Activated naive CD4-positive, alpha-beta T cell treated with anti-CD3 and anti-CD28 coated beads, Interleukin-2, amount 10 ng/mL, durations not matched to agents 7 days and 5 days (primary cell): ENCODE data around the gene BNC2.
"Not testable (repeated sequence)": the region's sequence is repeated elsewhere in the genome, so short reads cannot be mapped to it uniquely, and the experiment has no call there.

Source experiments
- CTCF ChIA-PET: fragments of 350-600 bp; sonication (Branson Sonifier 250); formaldehyde crosslinking; loops from one replicate; lab custom pipeline; 2021; ENCODE audit warnings: antibody characterized with exemption; lab: Charles Lee
- DNase-seq: peaks from one replicate; pipeline ENCODE4 v3.0.0-alpha.2; 2020
- H3K27ac Mint-ChIP-seq: one replicate; pipeline ENCODE4 v1.8.0; 2021; ENCODE audit warnings: mild to moderate bottlenecking, moderate library complexity, mixed read lengths
- H3K27me3 Mint-ChIP-seq: one replicate; pipeline ENCODE4 v1.8.0; 2021; ENCODE audit warnings: mild to moderate bottlenecking, mixed read lengths
- H3K36me3 Mint-ChIP-seq: one replicate; pipeline ENCODE4 v1.8.0; 2021; ENCODE audit warnings: mixed read lengths
- H3K4me1 Mint-ChIP-seq: one replicate; pipeline ENCODE4 v1.8.0; 2021; ENCODE audit warnings: mixed read lengths
- H3K4me3 Mint-ChIP-seq: one replicate; pipeline ENCODE4 v1.8.0; 2021; ENCODE audit warnings: mild to moderate bottlenecking, moderate library complexity, mixed read lengths
- H3K9me3 Mint-ChIP-seq: one replicate; pipeline ENCODE4 v1.8.0; 2021; ENCODE audit warnings: mixed read lengths

BNC2 gene

DNA sequence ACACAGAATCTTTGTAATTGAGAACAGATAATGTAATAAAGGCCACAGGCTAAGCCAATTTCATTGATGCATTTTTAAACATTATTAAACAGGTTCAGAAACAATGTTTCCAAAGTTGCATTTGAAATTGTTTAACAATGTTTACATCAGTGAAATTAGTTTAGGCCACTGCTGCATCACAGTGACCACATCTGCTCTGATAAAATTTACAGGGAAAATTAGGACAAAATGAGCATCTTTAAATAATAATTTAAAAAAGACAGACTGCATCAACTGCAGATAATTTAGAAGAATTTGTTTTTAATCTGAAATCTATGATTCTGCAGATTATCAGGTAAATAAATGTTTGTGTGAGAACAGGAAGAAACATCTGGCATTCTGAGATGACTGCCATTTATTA lies 420.4 kb downstream of the BNC2 start:
- no peak for DNase-seq
- no peaks in the 10 kb centered on the region for H3K4me1 Mint-ChIP-seq
- no peaks in the 10 kb centered on the region for H3K9me3 Mint-ChIP-seq
- H3K27ac Mint-ChIP-seq: no peak overlapping the region
- CTCF ChIA-PET: interaction anchor here (0.7 kb wide), 1 partner anchor 1195 kb away, joined by 3 read pairs; no protein-coding TSS in a partner anchor
- H3K27me3 Mint-ChIP-seq: no peaks in the 10 kb centered on the region
- no peak overlapping the region for H3K4me3 Mint-ChIP-seq
- H3K36me3 Mint-ChIP-seq: no peaks in the 10 kb centered on the region

DNA sequence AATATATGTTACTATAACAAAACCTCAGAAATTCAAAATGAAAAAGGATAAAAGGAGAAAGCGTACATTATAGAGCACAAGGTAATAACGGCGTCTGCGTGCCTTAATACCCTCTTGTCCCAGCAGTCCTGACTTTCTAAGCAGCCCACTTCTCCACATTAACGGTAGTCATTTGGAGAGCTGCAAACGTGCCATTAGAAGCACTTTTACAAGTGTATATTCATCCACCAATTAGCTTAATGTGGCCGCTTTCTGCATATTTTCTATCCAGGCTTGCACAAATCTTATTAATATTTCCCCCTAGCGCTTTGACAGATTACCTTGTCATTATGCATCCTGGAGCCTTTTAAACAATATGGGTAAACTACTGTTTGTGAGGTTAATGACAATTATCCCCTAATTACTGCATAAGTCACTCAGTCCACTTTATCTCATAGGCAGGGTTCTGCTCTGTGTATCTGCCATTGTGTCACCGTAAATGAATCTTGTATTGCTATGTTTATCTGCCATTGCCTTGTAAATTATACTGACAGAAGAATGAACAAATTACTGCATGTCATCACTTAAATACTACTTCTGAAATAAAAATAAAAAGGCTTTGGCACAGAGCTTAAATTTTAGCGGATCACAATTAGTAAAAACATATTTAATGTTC lies 421.3 kb downstream of the BNC2 start:
- Mint-ChIP-seq H3K27me3 (no peaks in the 10 kb centered on the region), H3K4me1 (no peaks in the 10 kb centered on the region), H3K36me3 (no peaks in the 10 kb centered on the region), H3K9me3 (no peaks in the 10 kb centered on the region), H3K4me3 (no peak overlapping the region), H3K27ac (no peak overlapping the region)
- CTCF ChIA-PET: no interaction called here
- no peak for DNase-seq

DNA sequence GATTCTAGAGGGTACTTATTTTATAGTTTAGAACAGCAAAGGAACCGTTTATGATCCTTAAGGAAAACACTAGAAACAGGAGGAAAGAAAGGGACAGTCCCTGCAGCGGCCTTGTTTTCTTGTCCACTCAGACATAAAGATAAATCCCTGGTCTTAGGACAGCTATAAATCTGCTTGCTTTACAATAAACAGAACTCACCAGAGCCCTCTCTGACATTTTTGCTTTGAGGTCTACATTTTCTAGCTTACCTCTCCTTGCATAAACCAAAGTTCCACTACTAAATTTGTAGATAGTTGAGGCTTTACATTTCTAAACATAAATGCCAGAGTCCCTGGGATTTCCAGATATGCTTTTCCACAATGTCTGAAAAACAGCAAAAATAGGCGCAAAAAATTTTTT lies 422.5 kb downstream of the BNC2 start:
- DNase-seq: no peak
- H3K27me3 Mint-ChIP-seq: no peaks in the 10 kb centered on the region
- H3K36me3 Mint-ChIP-seq: no peaks in the 10 kb centered on the region
- no peak overlapping the region for H3K4me3 Mint-ChIP-seq
- CTCF ChIA-PET: no interaction called here
- H3K9me3 Mint-ChIP-seq: no peaks in the 10 kb centered on the region
- H3K27ac Mint-ChIP-seq: no peak overlapping the region
- no peaks in the 10 kb centered on the region for H3K4me1 Mint-ChIP-seq

DNA sequence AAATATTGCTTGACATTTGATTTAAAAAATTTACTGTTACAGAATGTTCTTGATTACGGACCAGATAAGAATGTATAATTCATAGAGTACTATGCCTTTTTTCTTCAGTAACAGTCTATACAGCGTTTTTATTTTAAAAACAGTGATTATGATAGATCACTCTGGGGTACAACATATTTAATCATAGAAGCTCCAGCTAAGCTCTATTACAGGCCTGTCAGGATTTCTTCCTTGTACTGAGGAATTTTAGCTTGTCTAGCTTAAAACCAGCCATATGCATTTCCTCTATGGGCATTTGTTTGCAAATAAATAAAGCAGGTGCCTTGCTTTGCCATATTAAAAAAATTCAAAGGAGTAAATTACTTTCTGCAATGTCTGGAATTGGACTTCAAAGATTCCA lies 423.8 kb downstream of the BNC2 start:
- Mint-ChIP-seq H3K27me3 (no peaks in the 10 kb centered on the region), H3K4me3 (no peak overlapping the region), H3K4me1 (no peaks in the 10 kb centered on the region), H3K9me3 (no peaks in the 10 kb centered on the region), H3K36me3 (no peaks in the 10 kb centered on the region), H3K27ac (no peak overlapping the region)
- DNase-seq: no peak
- CTCF ChIA-PET: no interaction called here

DNA sequence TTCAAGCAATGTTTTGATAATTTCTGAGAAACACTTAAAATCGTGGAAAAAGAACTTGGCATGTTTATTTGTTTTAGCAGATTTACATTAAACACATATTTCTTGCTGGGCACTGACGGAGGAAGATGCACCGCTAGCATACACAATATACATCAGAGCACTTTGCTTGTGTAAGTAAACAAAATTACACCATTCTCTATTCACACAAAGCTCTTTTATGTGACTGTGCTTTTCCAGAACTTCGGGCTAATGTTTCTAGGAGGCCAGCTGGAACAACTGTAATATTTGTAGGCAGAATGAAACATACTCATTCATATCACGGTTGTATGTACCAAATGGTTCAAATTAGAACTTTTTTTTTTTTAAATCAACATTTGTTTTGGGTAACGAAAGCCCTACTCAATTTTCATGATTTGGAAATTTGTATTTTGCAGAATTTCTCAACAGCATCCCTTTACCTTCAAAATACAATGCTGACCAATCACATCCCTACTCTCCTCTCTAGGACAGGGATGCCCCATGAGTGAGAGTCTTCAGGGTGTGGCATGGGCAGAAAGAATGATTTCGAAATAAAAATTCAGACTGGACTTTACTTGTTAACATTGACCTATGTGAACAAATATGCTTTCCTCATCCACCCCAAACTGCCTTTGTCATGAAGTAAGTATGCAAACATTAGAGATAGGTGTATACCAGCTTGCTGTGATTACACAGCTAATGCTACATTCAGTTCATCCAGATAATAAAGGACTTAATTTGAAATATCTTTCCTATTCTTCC lies 425.1 kb downstream of the BNC2 start:
- H3K4me1 Mint-ChIP-seq: no peaks in the 10 kb centered on the region
- no peaks in the 10 kb centered on the region for H3K36me3 Mint-ChIP-seq
- DNase-seq: no peak
- no peak overlapping the region for H3K4me3 Mint-ChIP-seq
- CTCF ChIA-PET: no interaction called here
- H3K9me3 Mint-ChIP-seq: no peaks in the 10 kb centered on the region
- no peak overlapping the region for H3K27ac Mint-ChIP-seq
- no peaks in the 10 kb centered on the region for H3K27me3 Mint-ChIP-seq

DNA sequence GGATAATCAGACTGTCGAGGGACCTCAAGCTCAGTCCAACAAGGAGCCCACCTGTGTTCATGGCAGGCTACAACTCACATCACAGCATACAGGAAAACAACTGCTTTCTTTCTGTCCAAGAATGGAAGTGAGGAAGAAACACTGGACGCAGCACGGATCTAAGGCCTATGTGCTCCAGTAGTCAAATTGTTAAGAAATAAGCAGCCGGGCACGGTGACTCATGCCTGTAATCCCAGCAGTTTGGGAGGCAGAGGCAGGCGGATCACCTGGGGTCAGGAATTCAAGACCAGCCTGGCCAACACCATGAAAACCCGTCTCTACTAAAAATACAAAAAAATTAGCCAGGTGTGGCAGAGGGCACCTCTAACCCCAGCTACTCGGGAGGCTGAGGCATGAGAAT lies 427.8 kb downstream of the BNC2 start:
- H3K4me1 Mint-ChIP-seq: no peaks in the 10 kb centered on the region
- DNase-seq: no peak
- H3K9me3 Mint-ChIP-seq: no peaks in the 10 kb centered on the region
- H3K27ac Mint-ChIP-seq: no peak overlapping the region
- no peaks in the 10 kb centered on the region for H3K27me3 Mint-ChIP-seq
- H3K36me3 Mint-ChIP-seq: no peaks in the 10 kb centered on the region
- no peak overlapping the region for H3K4me3 Mint-ChIP-seq
- CTCF ChIA-PET: no interaction called here

DNA sequence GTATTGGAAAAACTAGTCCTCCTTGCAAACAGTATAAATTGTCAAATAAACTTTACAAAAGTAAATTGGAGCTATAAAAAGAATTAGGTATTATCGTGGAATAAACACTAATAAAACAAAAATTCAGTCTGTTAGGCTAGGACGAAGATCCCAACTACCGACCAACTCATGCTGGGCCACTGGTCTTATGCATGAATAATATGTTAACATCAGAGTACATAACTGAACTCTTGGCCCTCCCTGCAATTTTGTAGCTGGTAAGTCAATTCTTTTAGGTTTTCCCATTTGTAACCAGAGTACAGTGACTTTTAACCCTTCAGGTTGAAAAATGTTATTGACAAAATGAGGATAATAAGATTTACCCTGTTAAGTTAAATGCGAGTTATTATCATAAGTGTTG lies 428.7 kb downstream of the BNC2 start:
- no peak overlapping the region for H3K27ac Mint-ChIP-seq
- no peak overlapping the region for H3K4me3 Mint-ChIP-seq
- H3K27me3 Mint-ChIP-seq: no peaks in the 10 kb centered on the region
- H3K9me3 Mint-ChIP-seq: peaks cover 6% of the 10 kb centered on the region
- H3K4me1 Mint-ChIP-seq: no peaks in the 10 kb centered on the region
- CTCF ChIA-PET: no interaction called here
- H3K36me3 Mint-ChIP-seq: no peaks in the 10 kb centered on the region
- DNase-seq: no peak

DNA sequence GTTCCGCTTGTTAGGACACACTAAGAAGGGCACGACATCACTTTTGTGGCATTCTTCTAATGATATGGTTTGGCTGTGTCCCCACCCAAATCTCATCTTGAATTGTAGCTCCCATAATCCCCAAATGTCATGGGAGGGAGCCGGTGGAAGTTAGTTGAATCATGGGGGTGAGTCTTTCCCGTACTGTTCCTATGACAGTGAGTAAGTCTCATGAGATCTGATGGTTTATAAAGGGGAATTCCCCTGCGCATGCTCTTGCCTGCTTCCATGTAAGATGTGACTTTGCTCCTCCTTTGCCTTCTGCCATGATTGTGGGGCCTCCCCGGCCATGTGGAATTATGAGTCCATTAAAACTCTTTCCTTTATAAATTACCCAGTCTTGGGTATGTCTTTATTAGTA lies 431.6 kb downstream of the BNC2 start:
- H3K36me3 Mint-ChIP-seq, H3K4me3 Mint-ChIP-seq, H3K27me3 Mint-ChIP-seq, DNase-seq, H3K27ac Mint-ChIP-seq, H3K4me1 Mint-ChIP-seq, CTCF ChIA-PET: not testable (repeated sequence)
- peaks cover 14% of the 10 kb centered on the region for H3K9me3 Mint-ChIP-seq

DNA sequence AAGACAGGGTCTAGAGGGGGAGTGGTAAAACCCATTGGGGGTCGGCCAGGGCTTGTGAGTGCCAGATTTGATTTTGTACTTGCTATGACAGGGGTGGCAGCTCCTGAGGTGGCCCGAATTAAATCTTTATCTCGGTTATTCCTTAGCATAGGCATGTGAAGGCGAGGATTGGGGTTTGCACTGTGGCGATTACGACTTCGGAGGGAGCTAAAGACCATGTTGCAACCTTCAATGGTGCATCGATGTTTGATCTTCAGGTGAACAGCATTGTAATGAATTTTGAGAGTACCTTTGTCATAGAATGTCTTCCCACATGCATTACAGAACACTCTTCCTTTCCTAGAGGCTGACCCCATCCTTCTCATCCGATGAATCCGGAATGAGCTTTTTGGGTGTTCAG lies 433.9 kb downstream of the BNC2 start:
- Mint-ChIP-seq H3K27me3 (no peaks in the 10 kb centered on the region), H3K4me3 (no peak overlapping the region), H3K27ac (no peak overlapping the region), H3K36me3 (no peaks in the 10 kb centered on the region), H3K9me3 (peaks cover 14% of the 10 kb centered on the region), H3K4me1 (no peaks in the 10 kb centered on the region)
- CTCF ChIA-PET: interaction anchor here (0.6 kb wide), 1 partner anchor 431 kb away, joined by 3 read pairs; no protein-coding TSS in a partner anchor
- DNase-seq: no peak

DNA sequence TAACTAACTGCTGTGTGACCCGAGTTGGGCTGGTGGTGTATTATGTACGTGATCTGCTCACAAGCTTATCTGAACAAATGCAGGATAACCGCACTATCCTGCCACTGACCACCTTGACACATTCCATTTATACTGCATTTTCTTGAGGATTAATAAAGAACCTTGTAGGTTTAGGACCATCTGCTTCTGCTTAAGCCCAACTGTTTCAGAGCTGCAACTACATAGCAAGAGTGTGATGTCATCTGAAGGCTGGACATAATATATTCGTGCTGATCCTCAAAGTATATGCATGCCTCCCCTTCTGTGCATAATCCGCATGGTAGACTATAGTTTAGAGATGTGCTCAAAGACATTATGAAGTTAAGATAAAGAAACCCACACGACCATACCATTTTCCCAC lies 435.9 kb downstream of the BNC2 start:
- CTCF ChIA-PET: no interaction called here
- H3K4me3 Mint-ChIP-seq: no peak overlapping the region
- H3K27ac Mint-ChIP-seq: no peak overlapping the region
- no peaks in the 10 kb centered on the region for H3K36me3 Mint-ChIP-seq
- no peak for DNase-seq
- H3K27me3 Mint-ChIP-seq: no peaks in the 10 kb centered on the region
- no peaks in the 10 kb centered on the region for H3K4me1 Mint-ChIP-seq
- H3K9me3 Mint-ChIP-seq: peaks cover 14% of the 10 kb centered on the region

DNA sequence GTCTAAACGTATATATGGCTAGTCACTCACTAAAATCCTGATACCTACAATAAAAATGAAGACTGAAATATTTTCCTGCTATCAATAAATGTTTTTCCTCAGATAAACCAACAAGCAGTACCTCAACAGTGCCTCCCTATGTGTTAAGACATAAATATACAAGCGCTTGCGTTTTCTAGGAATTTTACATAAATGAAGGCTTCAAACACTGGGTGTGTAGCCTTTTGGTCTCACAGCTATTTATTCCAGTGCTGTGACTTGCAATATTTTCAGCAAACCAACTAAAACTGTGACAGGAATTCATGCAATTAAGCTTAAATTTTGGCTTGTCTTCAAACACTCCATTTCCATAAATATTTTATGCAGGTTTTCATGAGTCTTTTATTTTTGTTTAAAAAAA lies 437.0 kb downstream of the BNC2 start:
- H3K27ac Mint-ChIP-seq: no peak overlapping the region
- H3K9me3 Mint-ChIP-seq: peaks cover 14% of the 10 kb centered on the region
- H3K27me3 Mint-ChIP-seq: no peaks in the 10 kb centered on the region
- no peak for DNase-seq
- CTCF ChIA-PET: no interaction called here
- H3K4me3 Mint-ChIP-seq: no peak overlapping the region
- no peaks in the 10 kb centered on the region for H3K36me3 Mint-ChIP-seq
- no peaks in the 10 kb centered on the region for H3K4me1 Mint-ChIP-seq

DNA sequence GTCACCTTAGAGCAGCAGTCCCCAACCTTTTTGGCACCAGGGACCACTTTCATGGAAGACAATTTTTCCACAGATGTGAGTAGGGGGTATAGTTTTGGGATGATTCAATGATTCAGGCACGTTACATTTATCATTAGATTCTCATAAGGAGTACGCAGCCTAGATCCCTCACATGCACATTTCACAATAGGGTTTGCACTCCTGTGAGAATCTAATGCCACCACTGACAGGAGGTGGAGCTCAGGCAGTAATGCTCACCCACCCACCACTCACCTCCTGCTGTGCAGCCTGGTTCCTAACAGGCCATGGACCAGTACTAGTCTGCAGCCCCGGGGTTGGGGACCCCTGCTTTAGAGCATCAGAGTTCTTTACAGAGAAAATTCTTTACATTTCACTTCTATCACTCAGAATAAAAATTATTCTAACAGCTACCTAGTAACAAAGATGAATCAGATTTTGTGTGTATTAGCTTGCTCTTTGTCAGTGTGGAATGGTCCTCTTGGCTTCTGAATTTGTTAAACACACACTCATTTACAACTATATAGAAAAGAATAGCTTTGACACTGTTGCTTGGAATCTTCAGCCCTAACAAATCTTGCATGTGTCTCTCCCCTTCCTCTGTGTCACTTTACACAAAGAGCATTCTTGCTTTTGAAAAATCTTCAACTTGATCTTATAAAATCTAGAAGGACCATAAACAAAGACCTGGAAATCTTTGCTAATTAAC lies 438.6 kb downstream of the BNC2 start:
- peaks cover 8% of the 10 kb centered on the region for H3K9me3 Mint-ChIP-seq
- no peak for DNase-seq
- H3K4me3 Mint-ChIP-seq: no peak overlapping the region
- no peaks in the 10 kb centered on the region for H3K4me1 Mint-ChIP-seq
- H3K36me3 Mint-ChIP-seq: no peaks in the 10 kb centered on the region
- no peaks in the 10 kb centered on the region for H3K27me3 Mint-ChIP-seq
- H3K27ac Mint-ChIP-seq: no peak overlapping the region
- CTCF ChIA-PET: no interaction called here

DNA sequence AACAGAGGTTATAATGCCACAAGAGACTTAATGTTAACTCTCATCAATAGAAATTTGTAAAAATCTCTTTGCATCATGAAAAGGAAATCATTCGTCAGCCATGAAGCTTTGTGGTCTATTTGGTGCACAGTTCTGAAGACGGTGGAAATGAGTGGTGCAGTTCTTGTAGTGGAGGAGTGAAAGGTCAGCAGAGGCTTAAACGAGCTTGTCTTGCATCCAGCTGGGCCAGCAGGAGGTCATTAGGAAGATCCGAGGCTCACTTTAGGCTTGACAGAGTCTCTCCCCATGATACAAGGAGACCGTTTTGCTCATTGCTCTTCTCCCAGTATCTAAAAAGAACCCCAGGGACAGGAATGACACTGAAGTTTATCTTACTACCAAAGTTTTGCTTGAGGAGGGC lies 440.8 kb downstream of the BNC2 start:
- no peaks in the 10 kb centered on the region for H3K4me1 Mint-ChIP-seq
- no peaks in the 10 kb centered on the region for H3K9me3 Mint-ChIP-seq
- CTCF ChIA-PET: no interaction called here
- no peak overlapping the region for H3K4me3 Mint-ChIP-seq
- no peak for DNase-seq
- no peak overlapping the region for H3K27ac Mint-ChIP-seq
- H3K27me3 Mint-ChIP-seq: no peaks in the 10 kb centered on the region
- no peaks in the 10 kb centered on the region for H3K36me3 Mint-ChIP-seq

DNA sequence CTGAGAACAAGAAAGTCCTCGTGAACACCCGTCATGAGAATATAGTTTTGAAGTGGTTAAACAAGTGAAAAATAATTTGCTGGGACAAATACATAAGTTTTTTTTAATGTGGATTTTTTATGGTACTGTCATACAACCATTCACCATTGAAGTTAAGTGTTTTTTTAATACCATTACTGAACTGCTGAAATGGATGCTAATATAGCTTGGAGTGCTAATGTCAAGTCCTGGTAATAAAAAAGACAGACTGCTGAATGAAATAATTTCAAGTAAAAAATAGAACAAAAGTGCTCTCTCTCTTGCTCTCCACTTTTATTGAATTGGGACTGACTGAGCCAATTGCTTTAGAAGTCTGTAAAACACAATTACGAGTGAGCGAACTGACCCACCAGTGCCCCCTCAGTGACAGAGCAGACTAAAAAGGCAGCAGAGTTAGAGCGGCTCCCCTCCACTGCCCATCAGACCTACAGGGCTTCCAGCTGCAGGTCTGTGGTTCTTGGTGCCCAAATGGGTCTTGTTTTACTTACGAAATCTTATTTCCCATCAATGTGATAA lies 442.5 kb downstream of the BNC2 start:
- Mint-ChIP-seq H3K4me1 (no peaks in the 10 kb centered on the region), H3K9me3 (no peaks in the 10 kb centered on the region)
- no peak for DNase-seq

More for the DNA sequence above, 442.5 kb downstream of the BNC2 start:
- H3K36me3 Mint-ChIP-seq: no peaks in the 10 kb centered on the region
- no peaks in the 10 kb centered on the region for H3K27me3 Mint-ChIP-seq
- no peak overlapping the region for H3K4me3 Mint-ChIP-seq
- CTCF ChIA-PET: no interaction called here
- H3K27ac Mint-ChIP-seq: no peak overlapping the region
